OCI-LY1 (cell line): ENCODE data around the gene PYROXD2.

ENCODE experiments used
- H2AFZ ChIP-seq: fragments of 200-600 bp; sonication (generic), shearing (Covaris generic); 2 replicates; pipeline ENCODE4 v1.6.0; 2014; ENCODE audit warnings: antibody characterized with exemption, mild to moderate bottlenecking, low read length
- H3F3A ChIP-seq: fragments of 200-600 bp; sonication (generic), shearing (Covaris generic); 2 replicates; pipeline ENCODE4 v1.6.0; 2014; ENCODE audit warnings: mild to moderate bottlenecking, antibody characterized with exemption, low read length, moderate library complexity; ENCODE audit not compliant: insufficient read depth
- H3K27ac ChIP-seq: fragments of 200-600 bp; sonication (generic); 2 replicates; pipeline ENCODE4 v1.5.1; 2014; ENCODE audit warnings: low read length, mixed run types, mild to moderate bottlenecking, low read depth; ENCODE audit not compliant: poor library complexity, severe bottlenecking
- H3K27me3 ChIP-seq: fragments of 200-600 bp; sonication (generic); 2 replicates; pipeline ENCODE4 v1.6.0; 2014; ENCODE audit warnings: antibody characterized with exemption, mild to moderate bottlenecking, low read length, moderate library complexity; ENCODE audit not compliant: insufficient read depth
- H3K36me3 ChIP-seq: fragments of 200-600 bp; sonication (generic); 2 replicates; pipeline ENCODE4 v1.6.1; 2014; ENCODE audit warnings: mild to moderate bottlenecking, antibody characterized with exemption, low read length, moderate library complexity, mixed read lengths; ENCODE audit not compliant: insufficient read depth
- H3K4me1 ChIP-seq: fragments of 200-600 bp; sonication (generic); 2 replicates; pipeline ENCODE4 v1.5.1; 2014; ENCODE audit warnings: mild to moderate bottlenecking, low read length, moderate library complexity; ENCODE audit not compliant: insufficient read depth, severe bottlenecking
- H3K4me2 ChIP-seq: fragments of 200-600 bp; sonication (generic), shearing (Covaris generic); 2 replicates; pipeline ENCODE4 v1.6.1; 2014; ENCODE audit warnings: low read length
- H3K4me3 ChIP-seq: fragments of 200-600 bp; sonication (generic); 2 replicates; pipeline ENCODE4 v1.5.1; 2014; ENCODE audit warnings: low read length, low read depth, mild to moderate bottlenecking, mixed read lengths; ENCODE audit not compliant: poor library complexity, severe bottlenecking
- H3K79me2 ChIP-seq: fragments of 200-600 bp; shearing (Covaris generic); 2 replicates; pipeline ENCODE4 v1.6.1; 2016; ENCODE audit warnings: mixed run types, low read length, mixed read lengths; ENCODE audit not compliant: insufficient read depth
- H3K9ac ChIP-seq: fragments of 200-600 bp; sonication (generic), shearing (Covaris generic); 2 replicates; pipeline ENCODE4 v1.6.1; 2014; ENCODE audit warnings: mild to moderate bottlenecking, low read length, mixed read lengths
- H3K9me2 ChIP-seq: fragments of 200-600 bp; sonication (generic), shearing (Covaris generic); 2 replicates; pipeline ENCODE4 v1.6.1; 2014; ENCODE audit warnings: low read depth, mild to moderate bottlenecking, low read length, mixed read lengths
- H3K9me3 ChIP-seq: fragments of 200-600 bp; shearing (Covaris generic); 2 replicates; pipeline ENCODE4 v1.6.1; 2014; ENCODE audit warnings: low read length, mixed read lengths
- H4K20me1 ChIP-seq: fragments of 200-600 bp; sonication (generic), shearing (Covaris generic); 2 replicates; pipeline ENCODE4 v1.6.0; 2016; ENCODE audit warnings: mild to moderate bottlenecking, low read length; ENCODE audit not compliant: insufficient read depth
- EZH2 ChIP-seq: fragments of 200-600 bp; sonication (generic), shearing (Covaris generic); IDR thresholded peaks from 2 replicates; pipeline ENCODE4 v1.8.0; 2017; ENCODE audit warnings: borderline replicate concordance, mixed run types, mild to moderate bottlenecking, antibody characterized with exemption, low read length, moderate library complexity, mixed read lengths
- TF ChIP-seq, protein P1 (sequence below): fragments of 200-600 bp; sonication (generic), shearing (Covaris generic); IDR thresholded peaks from 2 replicates; pipeline ENCODE4 v1.5.1; 2017; ENCODE audit warnings: mild to moderate bottlenecking, antibody characterized with exemption, low read length, moderate library complexity, mixed read lengths

Gene PYROXD2

GRCh38 chr10:98353170-98353569 lies 61.8 kb downstream of the PYROXD2 start:
- H3K9me2 ChIP-seq: no peaks in the 10 kb centered on the region
- H3K9me3 ChIP-seq: no peaks in the 10 kb centered on the region
- H3F3A ChIP-seq: no peaks in the 10 kb centered on the region
- no peaks in the 10 kb centered on the region for H4K20me1 ChIP-seq
- H3K4me1 ChIP-seq: no peaks in the 10 kb centered on the region
- H3K9ac ChIP-seq: no peak overlapping the region
- no peak overlapping the region for H3K27ac ChIP-seq
- H3K36me3 ChIP-seq: no peaks in the 10 kb centered on the region
- TF ChIP-seq EZH2: no peak
- TF ChIP-seq, protein P1, sequence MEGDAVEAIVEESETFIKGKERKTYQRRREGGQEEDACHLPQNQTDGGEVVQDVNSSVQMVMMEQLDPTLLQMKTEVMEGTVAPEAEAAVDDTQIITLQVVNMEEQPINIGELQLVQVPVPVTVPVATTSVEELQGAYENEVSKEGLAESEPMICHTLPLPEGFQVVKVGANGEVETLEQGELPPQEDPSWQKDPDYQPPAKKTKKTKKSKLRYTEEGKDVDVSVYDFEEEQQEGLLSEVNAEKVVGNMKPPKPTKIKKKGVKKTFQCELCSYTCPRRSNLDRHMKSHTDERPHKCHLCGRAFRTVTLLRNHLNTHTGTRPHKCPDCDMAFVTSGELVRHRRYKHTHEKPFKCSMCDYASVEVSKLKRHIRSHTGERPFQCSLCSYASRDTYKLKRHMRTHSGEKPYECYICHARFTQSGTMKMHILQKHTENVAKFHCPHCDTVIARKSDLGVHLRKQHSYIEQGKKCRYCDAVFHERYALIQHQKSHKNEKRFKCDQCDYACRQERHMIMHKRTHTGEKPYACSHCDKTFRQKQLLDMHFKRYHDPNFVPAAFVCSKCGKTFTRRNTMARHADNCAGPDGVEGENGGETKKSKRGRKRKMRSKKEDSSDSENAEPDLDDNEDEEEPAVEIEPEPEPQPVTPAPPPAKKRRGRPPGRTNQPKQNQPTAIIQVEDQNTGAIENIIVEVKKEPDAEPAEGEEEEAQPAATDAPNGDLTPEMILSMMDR: no peak
- H3K4me2 ChIP-seq: no peak overlapping the region
- no peak overlapping the region for H2AFZ ChIP-seq
- H3K4me3 ChIP-seq: no peak overlapping the region
- H3K79me2 ChIP-seq: no peaks in the 10 kb centered on the region
- no peaks in the 10 kb centered on the region for H3K27me3 ChIP-seq

DNA sequence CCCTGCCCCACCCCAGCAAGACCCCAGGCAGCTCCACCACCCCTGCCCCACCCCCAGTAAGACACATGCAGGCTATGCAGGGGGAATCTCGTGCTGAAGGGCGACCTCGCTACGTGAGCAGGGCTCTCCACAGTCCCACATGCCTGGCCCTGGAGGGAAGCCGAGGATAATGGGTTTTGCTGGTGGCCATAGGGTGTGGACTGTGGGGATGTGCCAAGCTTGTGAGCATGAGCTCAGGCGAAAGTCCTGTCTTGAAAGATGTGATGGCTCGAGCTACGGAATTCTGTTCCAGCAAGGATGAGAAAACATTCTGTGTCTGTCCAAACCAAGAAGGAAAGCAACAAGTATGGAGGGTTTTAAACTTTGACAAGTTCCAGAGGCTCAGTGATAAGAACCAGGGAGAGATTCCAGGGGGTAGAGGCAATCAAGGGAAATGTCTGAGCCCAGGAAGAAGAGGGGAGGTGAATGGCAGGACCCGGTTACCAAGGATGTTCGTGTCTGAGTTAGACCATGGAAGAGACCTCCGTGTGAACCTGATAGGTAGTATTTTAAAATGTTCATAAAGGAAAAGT lies 63.1 kb downstream of the PYROXD2 start:
- no peak overlapping the region for H2AFZ ChIP-seq
- H3K36me3 ChIP-seq: no peaks in the 10 kb centered on the region
- no peaks in the 10 kb centered on the region for H3K79me2 ChIP-seq
- H3K9ac ChIP-seq: no peak overlapping the region
- H3K27me3 ChIP-seq: no peaks in the 10 kb centered on the region
- H3K27ac ChIP-seq: no peak overlapping the region
- TF ChIP-seq, protein P1: no peak
- no peak for TF ChIP-seq EZH2
- no peaks in the 10 kb centered on the region for H3F3A ChIP-seq
- no peaks in the 10 kb centered on the region for H4K20me1 ChIP-seq
- no peak overlapping the region for H3K4me2 ChIP-seq
- no peaks in the 10 kb centered on the region for H3K4me1 ChIP-seq
- no peak overlapping the region for H3K4me3 ChIP-seq
- H3K9me3 ChIP-seq: no peaks in the 10 kb centered on the region
- no peaks in the 10 kb centered on the region for H3K9me2 ChIP-seq

DNA sequence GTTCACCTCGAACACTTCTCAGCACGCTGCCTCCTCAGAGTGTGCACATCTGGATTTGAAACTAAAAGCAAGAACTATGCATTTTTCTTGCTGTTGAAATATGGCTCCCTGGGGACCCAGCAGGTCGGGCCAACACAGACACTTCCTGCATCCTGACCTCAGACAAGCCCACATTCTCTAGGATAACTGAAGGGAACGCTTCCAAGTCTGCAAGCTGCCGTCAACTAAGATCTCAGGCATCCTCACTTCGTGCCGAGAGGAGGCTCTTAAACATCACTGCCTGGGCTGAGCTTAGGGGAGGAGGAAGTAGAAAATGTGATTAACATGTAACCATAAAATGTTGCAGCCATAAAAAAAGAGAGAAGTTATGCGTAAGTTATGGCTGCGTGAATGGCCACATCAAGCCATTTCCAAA lies 65.5 kb downstream of the PYROXD2 start:
- Histone ChIP-seq H3K27me3 (no peaks in the 10 kb centered on the region), H4K20me1 (no peaks in the 10 kb centered on the region), H3F3A (no peaks in the 10 kb centered on the region), H3K9me3 (no peaks in the 10 kb centered on the region), H3K36me3 (no peaks in the 10 kb centered on the region), H3K4me2 (no peak overlapping the region), H3K9me2 (no peaks in the 10 kb centered on the region), H3K27ac (no peak overlapping the region), H3K79me2 (no peaks in the 10 kb centered on the region), H3K4me1 (no peaks in the 10 kb centered on the region), H3K9ac (no peak overlapping the region), H3K4me3 (no peak overlapping the region), H2AFZ (no peak overlapping the region)
- TF ChIP-seq EZH2: no peak
- TF ChIP-seq, protein P1: no peak
